Glutamatergic neuron (in vitro differentiated cells): ENCODE results near the gene OR2AG1. TPM values are rescaled to one million over a fixed set of nuclear protein-coding genes. Genes with fewer than 3 reads are reported as not detected.

Experiments
- DNase-seq: peaks from one replicate; pipeline ENCODE4 v3.0.0; 2022
- H3K27ac Mint-ChIP-seq: one replicate; pipeline ENCODE4 v1.8.0; 2020; ENCODE audit warnings: mild to moderate bottlenecking, mixed read lengths, inconsistent platforms; ENCODE audit not compliant: unreplicated experiment
- H3K27me3 Mint-ChIP-seq: one replicate; pipeline ENCODE4 v1.8.0; 2020; ENCODE audit warnings: mild to moderate bottlenecking, moderate library complexity, mixed read lengths, inconsistent platforms; ENCODE audit not compliant: unreplicated experiment
- H3K36me3 Mint-ChIP-seq: one replicate; pipeline ENCODE4 v1.8.0; 2020; ENCODE audit warnings: mild to moderate bottlenecking, mixed read lengths, inconsistent platforms; ENCODE audit not compliant: unreplicated experiment
- H3K4me1 Mint-ChIP-seq: one replicate; pipeline ENCODE4 v1.8.0; 2020; ENCODE audit warnings: mild to moderate bottlenecking, low read depth, mixed read lengths, inconsistent platforms; ENCODE audit not compliant: unreplicated experiment
- H3K4me3 Mint-ChIP-seq: one replicate; pipeline ENCODE4 v1.8.0; 2020; ENCODE audit warnings: mild to moderate bottlenecking, mixed read lengths, inconsistent platforms; ENCODE audit not compliant: unreplicated experiment
- H3K9me3 Mint-ChIP-seq: one replicate; pipeline ENCODE4 v1.8.0; 2020; ENCODE audit warnings: mild to moderate bottlenecking, moderate library complexity, mixed read lengths, inconsistent platforms; ENCODE audit not compliant: unreplicated experiment
- long read RNA-seq: library from polyadenylated mRNA; unstranded; transcript quantifications from one replicate; pipeline ENCODE4 v2.0.0, GENCODE V29; 2020; ENCODE audit not compliant: unreplicated experiment
- total RNA-seq: library from RNA; stranded (reverse); fragmentation: NEBNext Ultra II Directional; extraction: Animal tissue kit (Norgen Biotek cat#: 25700); gene quantifications from one replicate; pipeline ENCODE4 v1.2.1, GENCODE V29; 2021; ENCODE audit not compliant: unreplicated experiment
- TF ChIP-seq, protein P1 (sequence below): fragments of 200-600 bp; sonication (generic); IDR thresholded peaks from one replicate; pipeline ENCODE4 v1.5.0; 2021; ENCODE audit not compliant: partially characterized antibody, unreplicated experiment

OR2AG1 gene, protein sequence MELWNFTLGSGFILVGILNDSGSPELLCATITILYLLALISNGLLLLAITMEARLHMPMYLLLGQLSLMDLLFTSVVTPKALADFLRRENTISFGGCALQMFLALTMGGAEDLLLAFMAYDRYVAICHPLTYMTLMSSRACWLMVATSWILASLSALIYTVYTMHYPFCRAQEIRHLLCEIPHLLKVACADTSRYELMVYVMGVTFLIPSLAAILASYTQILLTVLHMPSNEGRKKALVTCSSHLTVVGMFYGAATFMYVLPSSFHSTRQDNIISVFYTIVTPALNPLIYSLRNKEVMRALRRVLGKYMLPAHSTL
- not detected for total RNA-seq
- long read RNA-seq: 0 reads

DNA sequence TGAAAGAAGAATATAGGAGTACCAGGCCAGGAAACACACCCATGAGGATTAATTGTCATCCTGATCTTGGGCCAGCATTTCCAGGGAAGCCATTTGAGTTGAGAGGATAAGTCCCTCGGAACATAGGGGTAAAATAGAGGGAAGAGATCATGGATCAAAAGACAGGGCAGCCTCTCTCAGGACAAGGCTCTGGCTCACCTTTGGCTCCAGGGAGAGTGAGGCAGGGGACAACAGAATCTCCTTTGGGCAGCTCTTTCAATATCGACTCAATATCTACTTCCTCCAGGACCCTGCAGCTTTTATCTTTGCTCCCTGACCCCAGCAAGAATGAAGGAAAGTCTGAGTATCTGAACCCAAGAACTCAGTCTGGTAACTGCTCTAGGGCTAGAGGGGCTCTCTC is at the start of gene OR2AG1:
Gene OR2AG1 (plus strand): TSS at position 301 of the 400 bp plus-strand sequence. CDS start 2,018 bp downstream, outside the sequence.
- H3K27me3 Mint-ChIP-seq: no peaks in the 10 kb centered on the region
- H3K27ac Mint-ChIP-seq: no peak within 1 kb of the TSS
- no peaks in the 10 kb centered on the region for H3K36me3 Mint-ChIP-seq
- TF ChIP-seq, protein P1, sequence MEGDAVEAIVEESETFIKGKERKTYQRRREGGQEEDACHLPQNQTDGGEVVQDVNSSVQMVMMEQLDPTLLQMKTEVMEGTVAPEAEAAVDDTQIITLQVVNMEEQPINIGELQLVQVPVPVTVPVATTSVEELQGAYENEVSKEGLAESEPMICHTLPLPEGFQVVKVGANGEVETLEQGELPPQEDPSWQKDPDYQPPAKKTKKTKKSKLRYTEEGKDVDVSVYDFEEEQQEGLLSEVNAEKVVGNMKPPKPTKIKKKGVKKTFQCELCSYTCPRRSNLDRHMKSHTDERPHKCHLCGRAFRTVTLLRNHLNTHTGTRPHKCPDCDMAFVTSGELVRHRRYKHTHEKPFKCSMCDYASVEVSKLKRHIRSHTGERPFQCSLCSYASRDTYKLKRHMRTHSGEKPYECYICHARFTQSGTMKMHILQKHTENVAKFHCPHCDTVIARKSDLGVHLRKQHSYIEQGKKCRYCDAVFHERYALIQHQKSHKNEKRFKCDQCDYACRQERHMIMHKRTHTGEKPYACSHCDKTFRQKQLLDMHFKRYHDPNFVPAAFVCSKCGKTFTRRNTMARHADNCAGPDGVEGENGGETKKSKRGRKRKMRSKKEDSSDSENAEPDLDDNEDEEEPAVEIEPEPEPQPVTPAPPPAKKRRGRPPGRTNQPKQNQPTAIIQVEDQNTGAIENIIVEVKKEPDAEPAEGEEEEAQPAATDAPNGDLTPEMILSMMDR: no peak
- no peak within 1 kb of the TSS for H3K4me3 Mint-ChIP-seq
- no peaks in the 10 kb centered on the region for H3K4me1 Mint-ChIP-seq
- H3K9me3 Mint-ChIP-seq: no peaks in the 10 kb centered on the region
- DNase-seq: no peak

DNA sequence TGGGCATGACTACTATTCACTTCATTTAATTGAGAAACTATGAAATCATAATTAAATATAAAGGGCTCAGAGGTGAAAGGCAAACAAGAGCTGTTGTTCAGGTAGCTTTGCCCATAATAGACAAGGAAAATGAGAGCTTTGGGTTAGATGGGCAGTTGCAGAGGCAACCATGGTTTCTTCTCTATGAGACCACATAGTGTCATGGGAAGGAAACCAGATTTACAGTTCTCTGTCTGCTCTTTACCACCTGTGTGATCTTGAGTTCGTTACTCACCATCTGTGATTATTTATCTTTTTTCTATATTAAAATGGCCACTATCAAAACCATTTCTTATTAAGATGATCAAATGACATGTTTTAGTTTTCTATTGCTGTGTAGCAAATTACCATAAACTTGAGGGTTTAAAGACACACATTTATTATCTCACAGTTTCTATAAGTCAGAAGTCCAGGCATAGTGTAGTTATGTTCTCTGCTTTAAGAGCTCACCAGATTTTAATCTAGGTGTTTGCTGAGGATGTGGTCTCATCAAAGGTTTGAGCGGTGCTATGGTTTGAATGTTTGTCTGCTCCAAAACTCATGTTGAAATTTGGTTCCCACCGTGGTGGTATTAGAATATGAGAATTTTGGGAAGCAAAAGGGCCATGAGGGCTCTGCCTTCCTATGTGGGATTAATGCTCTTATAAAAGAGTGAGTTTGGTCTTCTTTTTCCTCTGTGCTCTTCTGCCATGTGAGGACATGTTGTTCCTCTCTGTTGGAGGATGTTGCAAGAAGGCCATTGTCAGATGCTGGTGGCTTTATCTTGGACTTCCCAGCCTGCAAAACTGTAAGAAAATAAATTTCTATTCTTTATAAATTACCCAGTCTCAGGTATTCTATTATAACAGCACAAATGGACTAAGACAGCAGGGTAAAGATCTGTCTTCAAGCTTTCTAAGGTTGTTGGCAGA is 49.2 kb upstream of the OR2AG1 start:
- no peak for DNase-seq
- H3K36me3 Mint-ChIP-seq: no peaks in the 10 kb centered on the region
- no peaks in the 10 kb centered on the region for H3K27me3 Mint-ChIP-seq
- no peaks in the 10 kb centered on the region for H3K9me3 Mint-ChIP-seq
- no peak overlapping the region for H3K27ac Mint-ChIP-seq
- H3K4me3 Mint-ChIP-seq: no peak overlapping the region
- TF ChIP-seq, protein P1: no peak
- H3K4me1 Mint-ChIP-seq: no peaks in the 10 kb centered on the region

DNA sequence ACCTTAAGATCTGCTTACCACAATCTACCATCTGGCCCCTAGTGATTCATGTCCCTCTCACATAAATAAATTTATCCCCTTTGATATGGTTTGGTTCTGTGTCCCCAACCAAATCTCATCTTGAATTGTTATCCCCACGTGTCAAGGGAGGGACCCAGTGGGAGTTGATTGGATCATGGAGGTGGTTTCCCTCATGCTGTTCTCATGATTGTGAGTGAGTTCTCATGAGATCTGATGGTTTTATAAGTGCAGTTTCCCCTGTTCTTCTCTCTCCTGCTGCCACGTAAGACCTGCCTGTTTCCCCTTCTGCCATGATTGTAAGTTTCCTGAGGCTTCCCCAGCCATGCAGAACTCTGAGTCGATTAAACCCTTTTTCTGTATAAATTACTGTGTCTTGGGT is 48.2 kb upstream of the OR2AG1 start:
- TF ChIP-seq, protein P1: no peak
- Mint-ChIP-seq H3K36me3 (no peaks in the 10 kb centered on the region), H3K27ac (no peak overlapping the region), H3K9me3 (no peaks in the 10 kb centered on the region), H3K4me3 (no peak overlapping the region), H3K27me3 (no peaks in the 10 kb centered on the region), H3K4me1 (no peaks in the 10 kb centered on the region)
- DNase-seq: no peak

DNA sequence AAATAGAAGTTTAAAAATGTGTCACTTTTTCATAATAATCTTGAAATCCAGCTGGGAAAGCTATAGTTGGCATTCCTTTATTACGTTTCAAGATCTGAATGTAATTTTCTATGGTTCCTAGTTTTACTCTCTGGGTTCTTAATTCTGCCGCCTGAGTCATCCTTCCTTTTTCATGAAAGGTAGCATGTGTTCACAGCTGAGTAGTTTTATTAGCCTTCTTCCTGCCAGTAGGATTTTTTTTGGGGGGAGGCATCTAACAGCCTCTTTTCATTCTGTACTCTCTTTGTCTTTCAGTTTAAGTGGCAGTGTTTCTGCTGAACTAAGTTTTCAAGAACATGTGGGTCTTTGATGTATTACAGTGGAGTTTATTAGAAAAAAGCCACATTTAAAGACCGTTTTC is 47.5 kb upstream of the OR2AG1 start:
- TF ChIP-seq, protein P1: no peak
- no peaks in the 10 kb centered on the region for H3K27me3 Mint-ChIP-seq
- no peaks in the 10 kb centered on the region for H3K4me1 Mint-ChIP-seq
- no peak overlapping the region for H3K4me3 Mint-ChIP-seq
- H3K27ac Mint-ChIP-seq: no peak overlapping the region
- H3K9me3 Mint-ChIP-seq: no peaks in the 10 kb centered on the region
- H3K36me3 Mint-ChIP-seq: no peaks in the 10 kb centered on the region
- DNase-seq: no peak
